ENCODE data around the gene STX10.

- TF ChIP-seq CTCF (IDR thresholded peaks at IDR 0.05), result no peak
- TF ChIP-seq TEAD1 (CRISPR knock-in tag; IDR thresholded peaks at IDR 0.05), result no peak
- TF ChIP-seq MXD4 (CRISPR knock-in tag; IDR thresholded peaks at IDR 0.05; ENCODE audit: borderline replicate concordance), result no peak
- TF ChIP-seq NR3C1 (CRISPR knock-in tag; conservative IDR thresholded peaks at IDR 0.05; ENCODE audit: low read depth), result no peak
- TF ChIP-seq PRRX2 (CRISPR knock-in tag; IDR thresholded peaks at IDR 0.05), result no peak
- no peak for TF ChIP-seq ZBTB21 (CRISPR knock-in tag; IDR thresholded peaks at IDR 0.05; ENCODE audit: borderline replicate concordance)
- TF ChIP-seq ATF2 (CRISPR knock-in tag; IDR thresholded peaks at IDR 0.05; ENCODE audit: borderline replicate concordance, low read depth), result no peak
- no peak for TF ChIP-seq MAX (CRISPR knock-in tag; IDR thresholded peaks at IDR 0.05)
- no peak for TF ChIP-seq CDX4 (CRISPR knock-in tag; IDR thresholded peaks at IDR 0.05; ENCODE audit: borderline replicate concordance)
These were observed 11.8 kb downstream of the STX10 start for GRCh38 chr19:13138171-13138915.

All from WTC11 (cell line).